Measurements from ENCODE around the gene IRF2BP2. TPM values are rescaled to one million over a fixed set of nuclear protein-coding genes. Genes with fewer than 3 reads are reported as not detected.

The IRF2BP2 gene
- polyA plus RNA-seq (2012; ENCODE audit: insufficient read depth, insufficient read length, low read depth) = 199 TPM

- TF ChIP-seq, protein P1, sequence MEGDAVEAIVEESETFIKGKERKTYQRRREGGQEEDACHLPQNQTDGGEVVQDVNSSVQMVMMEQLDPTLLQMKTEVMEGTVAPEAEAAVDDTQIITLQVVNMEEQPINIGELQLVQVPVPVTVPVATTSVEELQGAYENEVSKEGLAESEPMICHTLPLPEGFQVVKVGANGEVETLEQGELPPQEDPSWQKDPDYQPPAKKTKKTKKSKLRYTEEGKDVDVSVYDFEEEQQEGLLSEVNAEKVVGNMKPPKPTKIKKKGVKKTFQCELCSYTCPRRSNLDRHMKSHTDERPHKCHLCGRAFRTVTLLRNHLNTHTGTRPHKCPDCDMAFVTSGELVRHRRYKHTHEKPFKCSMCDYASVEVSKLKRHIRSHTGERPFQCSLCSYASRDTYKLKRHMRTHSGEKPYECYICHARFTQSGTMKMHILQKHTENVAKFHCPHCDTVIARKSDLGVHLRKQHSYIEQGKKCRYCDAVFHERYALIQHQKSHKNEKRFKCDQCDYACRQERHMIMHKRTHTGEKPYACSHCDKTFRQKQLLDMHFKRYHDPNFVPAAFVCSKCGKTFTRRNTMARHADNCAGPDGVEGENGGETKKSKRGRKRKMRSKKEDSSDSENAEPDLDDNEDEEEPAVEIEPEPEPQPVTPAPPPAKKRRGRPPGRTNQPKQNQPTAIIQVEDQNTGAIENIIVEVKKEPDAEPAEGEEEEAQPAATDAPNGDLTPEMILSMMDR (IDR thresholded peaks at IDR 0.05; ENCODE audit: low read depth, low read length) = no peak
- H3K4me1 ChIP-seq = peaks cover 19% of the 10 kb centered on the region
- peak within 1 kb of the TSS; percentile 75 for H3K4me3 ChIP-seq (ENCODE audit: low read depth, low read length)
- H3K27me3 ChIP-seq = no peaks in the 10 kb centered on the region
- DNase-seq = peak; percentile 88
- H3K9me3 ChIP-seq = no peaks in the 10 kb centered on the region
- peaks cover 41% of the 10 kb centered on the region for H3K36me3 ChIP-seq
Observed at GRCh38 chr1:234610061-234610665, at the start of gene IRF2BP2. Gene IRF2BP2 (minus strand): TSS chr1:234610178. CDS start chr1:234609494, 684 bp downstream.

- H3K27me3 ChIP-seq = no peaks in the 10 kb centered on the region
- H3K36me3 ChIP-seq = no peaks in the 10 kb centered on the region
- TF ChIP-seq, protein P1 (IDR thresholded peaks at IDR 0.05; ENCODE audit: low read depth, low read length) = no peak
- no peaks in the 10 kb centered on the region for H3K9me3 ChIP-seq
- no peak for DNase-seq
- no peak overlapping the region for H3K4me3 ChIP-seq (ENCODE audit: low read depth, low read length)
- H3K4me1 ChIP-seq = peaks cover 10% of the 10 kb centered on the region
Observed at GRCh38 chr1:234659538-234659937, 49.6 kb upstream of the IRF2BP2 start.

DNA sequence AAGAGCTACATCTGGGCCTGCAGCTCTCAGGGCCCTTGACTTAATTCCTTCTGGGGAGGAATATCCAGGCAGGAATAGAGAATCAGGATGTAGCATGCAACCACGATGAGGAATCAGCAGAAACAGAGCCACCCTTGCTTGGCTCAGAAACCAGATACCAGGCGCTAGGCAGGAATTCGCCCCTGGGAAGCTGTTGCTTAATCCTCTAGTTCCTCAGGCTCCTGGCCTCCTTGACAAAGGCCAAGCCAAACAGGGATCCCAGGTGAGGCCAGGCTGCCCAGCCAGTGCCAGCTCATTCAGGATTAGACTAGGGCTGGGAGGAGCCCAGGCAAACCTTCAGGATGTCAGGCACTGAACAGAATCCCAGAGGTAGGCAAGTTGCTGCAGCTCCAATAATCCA is 48.2 kb upstream of the IRF2BP2 start:
- Histone ChIP-seq H3K36me3 (no peaks in the 10 kb centered on the region), H3K4me3 (ENCODE audit: low read depth, low read length) (no peak overlapping the region), H3K4me1 (peaks cover 10% of the 10 kb centered on the region), H3K27me3 (no peaks in the 10 kb centered on the region), H3K9me3 (no peaks in the 10 kb centered on the region)
- TF ChIP-seq, protein P1 (IDR thresholded peaks at IDR 0.05; ENCODE audit: low read depth, low read length) = no peak
- DNase-seq = no peak

- Histone ChIP-seq H3K4me1 (peaks cover 10% of the 10 kb centered on the region), H3K27me3 (no peaks in the 10 kb centered on the region), H3K9me3 (no peaks in the 10 kb centered on the region), H3K36me3 (no peaks in the 10 kb centered on the region), H3K4me3 (ENCODE audit: low read depth, low read length) (no peak overlapping the region)
- TF ChIP-seq, protein P1 (IDR thresholded peaks at IDR 0.05; ENCODE audit: low read depth, low read length) = no peak
- no peak for DNase-seq
Observed at GRCh38 chr1:234656944-234657654, 47.1 kb upstream of the IRF2BP2 start.

DNA sequence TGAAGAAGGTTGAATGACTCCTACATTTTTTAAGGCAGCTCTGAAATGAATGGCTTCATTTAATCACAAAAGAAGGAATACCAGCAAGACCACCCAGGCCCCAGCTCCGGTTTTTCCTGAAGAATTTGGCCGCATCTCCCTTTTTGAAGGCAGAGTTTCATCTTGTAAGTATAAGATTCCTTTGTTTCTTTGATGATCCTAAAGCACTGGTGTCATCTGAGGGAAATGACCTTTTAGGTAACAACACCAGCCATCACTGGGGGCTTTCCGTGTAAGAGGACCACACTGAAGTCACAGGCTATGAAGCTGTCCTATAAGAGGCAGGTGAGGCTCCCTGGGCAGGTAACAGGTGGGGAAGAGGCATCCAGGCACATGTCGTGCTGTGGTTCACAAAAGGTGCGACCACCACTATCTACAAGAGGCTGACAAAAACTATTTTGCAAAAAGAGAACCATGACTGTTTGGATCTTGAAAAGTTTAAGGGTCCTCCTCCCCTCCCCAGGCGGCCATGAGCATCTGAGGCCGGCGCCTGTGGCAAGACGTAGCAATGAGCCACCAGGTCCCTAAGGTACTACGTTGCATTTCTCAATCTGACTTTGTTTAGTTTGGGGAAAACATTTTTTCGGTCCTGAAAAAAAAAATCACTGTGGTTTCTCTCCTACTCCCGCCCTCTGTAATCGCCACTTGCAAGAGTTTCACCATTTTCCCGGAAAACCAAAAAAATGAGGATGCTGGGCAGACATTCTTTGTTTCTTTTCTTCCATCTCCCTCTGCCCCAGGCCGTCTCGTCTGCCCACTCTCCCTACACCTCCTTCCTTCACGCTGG is 46.3 kb upstream of the IRF2BP2 start:
- no peak overlapping the region for H3K4me3 ChIP-seq (ENCODE audit: low read depth, low read length)
- no peaks in the 10 kb centered on the region for H3K9me3 ChIP-seq
- DNase-seq = no peak
- H3K4me1 ChIP-seq = peaks cover 10% of the 10 kb centered on the region
- TF ChIP-seq, protein P1 (IDR thresholded peaks at IDR 0.05; ENCODE audit: low read depth, low read length) = no peak
- no peaks in the 10 kb centered on the region for H3K27me3 ChIP-seq
- no peaks in the 10 kb centered on the region for H3K36me3 ChIP-seq

Data from BE2C (cell line).